Amygdala (tissue), 56 donors: ENCODE measurements around the gene AGTPBP1.
"Not testable (repeated sequence)": the region's sequence is repeated elsewhere in the genome, so short reads cannot be mapped to it uniquely, and the experiment has no call there.

Source experiments
- DNase-seq, 56 donors: peaks; one replicate each; lab custom pipeline; 2025; lab: John Stamatoyannopoulos, UW

AGTPBP1 gene

GRCh38 chr9:85719411-85719810 lies 22.3 kb downstream of the AGTPBP1 start:
- DNase-seq: not testable (repeated sequence)

DNA sequence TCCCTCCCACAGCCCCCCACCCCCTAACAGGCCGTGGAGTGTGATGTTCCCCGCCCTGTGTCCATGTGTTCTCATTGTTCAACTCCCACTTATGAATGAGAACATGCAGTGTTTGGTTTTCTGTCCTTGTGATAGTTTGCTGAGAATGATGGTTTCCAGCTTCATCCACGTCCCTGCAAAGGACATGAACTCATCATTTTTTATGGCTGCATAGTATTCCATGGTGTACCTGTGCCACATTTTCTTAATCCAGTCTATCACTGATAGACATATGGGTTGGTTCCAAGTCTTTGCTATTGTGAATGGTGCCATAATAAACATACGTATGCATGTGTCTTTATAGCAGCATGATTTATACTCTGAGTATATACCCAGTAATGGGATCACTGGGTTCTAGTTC lies 23.9 kb downstream of the AGTPBP1 start:
- DNase-seq: not testable (repeated sequence)

GRCh38 chr9:85717220-85717619 lies 24.5 kb downstream of the AGTPBP1 start:
- no peak for DNase-seq

- no peak for DNase-seq
Measured at GRCh38 chr9:85716031-85716877, 25.5 kb downstream of the AGTPBP1 start.

DNA sequence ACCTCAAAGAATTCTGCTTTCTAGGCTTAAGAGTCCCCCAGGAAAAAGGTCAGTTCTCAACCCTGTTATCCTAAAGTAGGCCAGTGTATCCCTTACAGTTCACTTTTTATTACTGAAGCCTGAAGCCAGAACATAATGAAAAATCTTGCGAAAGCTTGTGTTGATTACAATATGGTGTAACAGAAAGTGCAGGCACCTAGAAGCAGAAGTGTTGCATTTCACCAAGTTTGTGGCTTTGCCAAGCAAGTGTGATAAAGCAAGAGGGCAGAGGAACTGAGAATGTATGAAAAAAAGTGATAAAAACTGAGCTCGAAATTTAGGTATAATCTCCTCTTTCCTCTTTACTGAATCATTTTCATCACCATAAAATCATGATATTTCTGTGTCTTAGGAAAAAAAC lies 26.2 kb downstream of the AGTPBP1 start:
- peak in 1 of 56 donors; percentile 5 for DNase-seq

- DNase-seq: no peak
Measured at GRCh38 chr9:85713897-85714296, 27.9 kb downstream of the AGTPBP1 start.

GRCh38 chr9:85704744-85705143 lies 37.0 kb downstream of the AGTPBP1 start:
- no peak for DNase-seq

GRCh38 chr9:85703398-85703797 lies 38.4 kb downstream of the AGTPBP1 start:
- no peak for DNase-seq

GRCh38 chr9:85702726-85703289 lies 38.9 kb downstream of the AGTPBP1 start:
- peak in 3 of 56 donors; percentile 1 to 4 (median 3) for DNase-seq

DNA sequence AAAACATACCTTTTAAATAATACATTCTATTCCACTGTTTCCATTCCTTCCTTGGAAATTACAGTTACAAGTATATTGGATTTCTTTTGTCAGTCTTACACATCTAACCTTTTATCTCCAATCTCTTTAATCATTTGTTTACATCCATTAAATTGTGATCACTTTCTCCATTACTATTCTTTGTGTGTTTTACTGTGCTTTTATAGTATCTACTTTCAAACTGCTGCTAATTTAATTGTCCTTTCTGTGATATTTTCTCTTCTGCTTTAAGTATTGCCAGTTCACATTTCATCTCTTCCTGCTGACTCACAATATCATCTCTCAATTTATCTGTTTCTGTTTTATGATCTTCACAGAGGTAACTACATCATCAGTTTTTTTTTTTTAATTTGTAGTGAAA lies 39.6 kb downstream of the AGTPBP1 start:
- no peak for DNase-seq

- DNase-seq: no peak
Measured at GRCh38 chr9:85700330-85700729, 41.4 kb downstream of the AGTPBP1 start.

GRCh38 chr9:85688361-85688760 lies 53.4 kb downstream of the AGTPBP1 start:
- no peak for DNase-seq

DNA sequence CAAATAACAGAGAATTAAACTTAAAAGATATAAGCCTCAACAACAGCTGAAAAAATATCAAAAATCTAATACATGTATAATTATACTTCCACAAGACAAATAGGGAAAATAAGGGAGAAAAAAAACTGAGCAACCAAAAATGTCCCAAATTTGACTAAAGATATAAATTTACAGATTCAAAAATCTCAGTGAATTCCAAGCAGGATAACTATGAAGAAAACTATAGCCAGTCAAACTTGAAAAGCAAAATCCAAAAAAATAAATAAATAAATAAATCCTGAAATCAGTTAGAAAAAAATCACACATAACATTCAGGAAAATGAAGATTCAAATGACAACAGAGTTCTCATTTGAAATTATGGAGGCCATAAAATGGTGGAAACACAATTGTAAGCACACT lies 56.7 kb downstream of the AGTPBP1 start:
- DNase-seq: no peak

GRCh38 chr9:85676790-85677189 lies 65.0 kb downstream of the AGTPBP1 start:
- no peak for DNase-seq

DNA sequence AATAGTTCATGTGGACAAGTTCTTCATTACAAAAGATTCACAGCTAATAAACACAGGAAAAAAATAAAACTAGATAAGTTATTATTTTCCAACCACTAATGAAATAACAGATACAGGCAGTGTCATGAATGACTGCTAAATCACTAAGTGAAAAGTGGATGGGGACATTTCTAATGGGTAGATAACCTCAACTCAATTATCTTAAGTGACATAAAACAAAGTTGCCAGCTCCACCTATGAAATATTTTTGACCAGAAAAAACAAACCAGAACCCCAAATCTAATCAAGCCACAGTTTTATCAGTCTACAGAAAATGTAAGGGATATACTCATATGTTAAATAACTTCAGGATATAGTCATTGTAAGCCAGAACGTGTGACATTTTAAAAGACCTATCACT lies 74.4 kb downstream of the AGTPBP1 start:
- DNase-seq: no peak

DNA sequence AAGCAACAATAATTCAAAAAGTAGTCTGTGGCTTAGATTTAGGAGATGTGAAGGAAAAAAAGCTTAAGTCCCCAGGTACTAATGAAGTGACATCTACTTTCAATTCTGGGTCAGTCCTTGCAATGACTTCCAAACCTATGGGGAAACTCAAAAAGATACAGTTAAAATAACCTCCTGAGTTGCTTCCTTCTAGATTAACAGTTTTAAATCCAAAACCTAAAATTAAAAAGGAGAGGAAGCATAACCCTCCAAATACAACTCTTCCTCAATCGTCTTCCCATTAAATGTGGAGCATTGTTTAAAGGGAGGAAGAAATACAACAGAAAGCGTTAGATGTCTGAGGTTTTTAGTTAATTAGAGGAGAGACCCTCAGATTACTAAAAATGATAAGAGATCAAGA lies 75.7 kb downstream of the AGTPBP1 start:
- DNase-seq: no peak

- DNase-seq: no peak
Measured at GRCh38 chr9:85662573-85662972, 79.2 kb downstream of the AGTPBP1 start.

DNA sequence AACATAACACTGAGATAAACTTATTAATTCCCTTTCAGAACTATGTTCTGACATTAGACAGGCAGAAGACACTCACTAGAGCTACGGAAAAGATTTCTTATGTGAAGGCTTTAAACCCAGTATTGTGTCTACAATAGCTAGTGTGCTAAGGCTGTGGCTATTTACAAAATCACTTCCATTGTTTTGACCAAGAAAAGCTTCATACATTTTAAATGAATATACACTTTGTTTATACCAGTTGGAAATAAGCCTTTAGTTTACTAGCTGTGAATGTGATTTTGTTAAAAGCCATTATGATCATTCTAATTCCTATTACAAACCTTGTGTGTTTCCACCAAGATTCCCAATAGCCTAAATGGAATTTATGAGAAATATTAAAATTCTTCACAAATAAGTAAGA lies 83.0 kb downstream of the AGTPBP1 start:
- DNase-seq: peak in 1 of 56 donors; percentile 58

- DNase-seq: no peak
Measured at GRCh38 chr9:85653153-85653552, 88.6 kb downstream of the AGTPBP1 start.

- no peak for DNase-seq
Measured at GRCh38 chr9:85647571-85647970, 94.2 kb downstream of the AGTPBP1 start.

GRCh38 chr9:85645909-85646627 lies 95.7 kb downstream of the AGTPBP1 start:
- no peak for DNase-seq

GRCh38 chr9:85640425-85640824 lies 101.3 kb downstream of the AGTPBP1 start:
- no peak for DNase-seq
